Activated CD4-positive, alpha-beta T cell treated with anti-CD3 and anti-CD28 coated beads, Interleukin-2, amount 50 U/mL, for 16 hours (primary cell): ENCODE data around the gene CDH24.

Experiments
- DNase-seq: peaks from one replicate; pipeline ENCODE4 v3.0.0-alpha.2; 2020

The CDH24 gene

DNA sequence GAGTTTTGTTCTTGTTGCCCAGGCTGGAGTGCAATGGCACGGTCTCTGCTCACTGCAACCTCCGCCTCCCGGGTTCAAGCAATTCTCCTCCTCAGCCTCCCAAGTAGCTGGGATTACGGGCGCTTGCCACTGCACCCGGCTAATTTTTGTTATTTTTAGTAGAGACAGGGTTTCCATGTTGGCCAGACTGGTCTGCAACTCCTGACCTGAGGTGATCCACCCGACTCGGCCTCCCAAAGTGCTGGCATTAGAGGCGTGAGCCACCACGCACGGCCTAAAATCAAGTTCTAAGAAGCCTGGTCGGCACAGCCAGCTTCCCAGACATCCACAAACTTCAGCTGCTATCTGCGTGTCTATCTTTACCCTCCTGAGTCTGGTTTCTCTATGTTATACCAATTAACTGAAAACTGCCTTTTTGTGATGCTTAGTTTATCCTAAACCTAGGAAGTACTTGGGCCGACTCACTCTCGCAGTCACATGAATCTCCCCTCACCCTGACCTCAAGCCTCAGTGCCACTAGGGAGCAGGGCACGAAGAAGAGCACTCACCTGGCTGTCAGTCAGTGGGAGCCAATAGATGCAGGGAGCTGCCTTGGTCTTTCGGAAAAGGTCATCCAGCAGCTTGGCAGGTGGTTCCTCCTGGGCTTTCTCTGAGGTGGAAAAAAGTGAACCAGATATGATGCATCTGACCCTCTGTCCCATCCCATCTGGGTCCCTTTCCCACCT, 3.4 kb upstream of the CDH24 start:
- no peak for DNase-seq

DNA sequence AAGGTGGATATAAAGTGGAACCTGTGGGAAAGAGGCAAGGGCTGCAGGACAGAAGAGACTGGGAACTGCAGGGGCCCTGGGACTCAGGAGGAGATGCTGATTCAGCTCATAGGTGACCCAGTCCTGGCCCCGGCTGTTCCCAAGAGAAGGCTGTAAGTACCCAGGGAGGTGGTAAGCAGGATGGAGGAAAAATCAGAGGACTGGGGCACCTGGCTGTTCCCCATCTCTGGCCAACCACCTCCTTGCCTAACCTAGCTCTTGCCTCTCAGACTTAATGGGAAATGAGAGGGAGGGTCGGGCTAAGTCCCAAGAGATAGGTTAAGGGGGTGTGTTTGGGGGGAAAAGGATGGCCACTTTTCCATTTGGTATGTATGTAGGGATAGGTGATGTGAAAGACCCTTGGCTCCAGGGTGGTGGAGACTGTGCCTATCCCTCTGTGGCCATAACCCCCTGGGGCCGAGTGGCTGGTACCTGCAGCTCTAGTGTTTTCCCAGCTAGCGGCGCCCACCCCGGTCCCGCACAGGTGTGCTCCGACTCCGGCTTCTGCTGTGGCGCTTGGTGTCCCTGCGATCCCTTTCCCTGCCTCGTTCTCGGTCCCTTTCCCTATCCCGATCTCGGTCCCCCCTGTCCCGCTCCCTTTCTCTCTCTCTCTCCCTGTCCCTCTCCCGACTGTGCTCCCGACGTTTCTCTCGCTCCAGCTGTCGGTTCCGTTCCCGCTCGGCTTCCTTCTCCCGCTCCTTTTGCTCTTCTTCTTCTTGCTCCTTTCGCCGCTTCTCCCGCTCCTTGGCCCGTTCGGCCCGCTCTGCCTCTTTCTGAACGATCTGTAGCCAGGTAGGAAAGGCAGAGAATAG, 1.6 kb upstream of the CDH24 start:
- DNase-seq = no peak

DNA sequence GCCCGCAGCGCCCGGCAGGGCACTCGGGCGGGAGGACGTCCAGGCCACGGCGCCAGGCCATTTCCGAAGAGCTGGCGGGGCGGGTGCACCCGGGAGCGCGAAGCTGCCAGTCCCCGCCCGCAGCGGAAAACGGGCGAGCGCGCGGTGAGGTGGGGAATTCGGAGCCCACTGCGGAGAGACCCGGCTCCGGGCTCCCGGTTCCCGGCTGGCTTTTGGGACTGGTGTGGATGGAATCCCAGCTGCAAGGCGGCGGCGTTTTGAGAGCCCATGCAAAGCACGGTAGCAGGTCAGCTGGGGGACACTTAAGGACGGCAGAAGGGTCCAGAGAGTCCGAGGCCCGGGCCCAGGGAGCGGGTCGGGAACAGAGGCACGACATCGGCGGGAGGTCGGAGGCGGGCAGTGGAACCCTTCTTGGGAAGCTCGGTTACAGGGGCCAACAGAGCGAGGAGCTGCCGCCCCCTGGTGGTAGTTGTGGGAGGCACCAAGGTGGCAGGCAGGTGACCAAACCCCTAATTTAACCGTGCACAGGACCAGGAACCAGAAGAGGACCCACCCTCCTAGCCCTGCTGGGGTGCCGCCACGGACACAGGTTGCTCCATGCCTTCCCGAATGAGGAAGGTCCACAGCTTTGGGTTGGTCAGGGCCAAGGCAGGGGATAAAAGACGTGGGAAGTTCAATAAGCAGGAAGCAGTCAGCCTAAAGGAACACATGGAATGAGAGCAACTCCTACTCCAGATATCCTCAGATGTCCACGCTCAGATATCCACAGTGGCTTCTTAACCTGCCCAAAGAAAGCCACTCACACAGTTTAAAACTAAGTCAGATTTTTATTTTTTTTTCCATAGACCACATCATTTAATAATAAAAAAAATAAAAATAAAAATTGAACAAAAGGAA, 685 bp upstream of the CDH24 start:
- peak; percentile 88 for DNase-seq

DNA sequence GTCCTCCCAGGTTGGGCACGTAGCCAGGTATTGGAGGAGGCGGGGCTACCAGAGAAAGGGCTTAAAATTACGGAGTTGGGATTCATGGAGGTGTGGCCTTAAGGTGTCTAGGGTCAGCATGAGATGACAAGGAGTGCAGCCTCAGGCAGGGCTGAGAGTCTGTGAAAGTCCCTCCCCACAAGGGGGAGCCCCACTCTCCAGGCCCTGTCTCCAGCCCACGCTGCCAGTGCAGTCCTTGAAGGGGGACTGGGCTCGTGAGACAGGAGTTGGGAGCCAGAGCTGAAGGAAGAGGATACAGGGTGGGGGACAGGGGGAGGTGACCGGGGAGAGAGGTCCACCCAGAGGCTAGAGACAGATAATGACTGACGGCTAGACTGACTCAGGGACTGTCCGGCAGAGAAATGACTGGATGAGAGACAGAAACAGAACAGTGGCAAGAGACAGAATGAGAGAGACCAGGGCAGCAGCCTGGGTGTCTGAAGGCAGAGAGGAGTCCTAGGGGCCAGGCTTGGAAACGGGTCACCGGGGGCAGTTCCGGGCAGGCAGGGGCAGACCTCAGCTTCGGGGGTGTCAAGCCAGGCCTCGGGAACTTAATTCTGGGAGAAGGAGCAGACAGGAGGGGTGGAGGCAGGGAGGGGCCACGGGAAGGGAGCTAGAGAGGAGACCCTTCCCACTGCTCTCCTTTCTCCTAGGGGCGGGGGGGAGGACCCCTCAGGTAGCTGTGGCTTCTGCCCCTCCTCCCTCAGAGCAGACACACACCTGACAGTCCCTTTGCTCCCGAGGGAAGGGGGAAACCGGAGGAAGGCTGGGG, 970 bp downstream of the CDH24 start:
- peak; percentile 72 for DNase-seq

DNA sequence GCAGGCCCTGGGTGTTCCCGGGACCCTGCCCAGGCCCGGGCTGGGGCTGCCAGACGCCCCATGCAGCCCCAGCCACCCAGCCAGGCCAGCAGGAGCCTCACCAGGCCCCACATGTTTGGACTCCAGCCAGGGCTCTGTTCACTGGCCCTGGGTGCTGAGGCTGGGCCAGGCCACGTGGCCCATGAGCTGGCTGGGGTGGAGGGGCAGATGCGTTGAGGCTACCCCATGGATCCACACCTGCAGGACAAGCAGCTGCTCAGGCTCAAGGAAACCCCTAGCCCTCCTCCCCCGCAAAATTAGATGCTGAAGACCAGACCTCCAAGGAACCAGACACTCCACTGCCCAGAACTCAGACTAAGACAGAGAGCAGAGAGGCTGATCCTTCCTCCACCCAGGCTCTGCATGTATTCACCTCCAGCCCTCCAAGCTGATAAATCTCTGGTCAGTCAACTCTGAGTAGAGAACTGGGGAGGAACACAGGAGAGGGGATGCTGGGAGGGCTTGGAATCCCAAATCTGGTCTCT, 1.6 kb downstream of the CDH24 start:
- DNase-seq = no peak

DNA sequence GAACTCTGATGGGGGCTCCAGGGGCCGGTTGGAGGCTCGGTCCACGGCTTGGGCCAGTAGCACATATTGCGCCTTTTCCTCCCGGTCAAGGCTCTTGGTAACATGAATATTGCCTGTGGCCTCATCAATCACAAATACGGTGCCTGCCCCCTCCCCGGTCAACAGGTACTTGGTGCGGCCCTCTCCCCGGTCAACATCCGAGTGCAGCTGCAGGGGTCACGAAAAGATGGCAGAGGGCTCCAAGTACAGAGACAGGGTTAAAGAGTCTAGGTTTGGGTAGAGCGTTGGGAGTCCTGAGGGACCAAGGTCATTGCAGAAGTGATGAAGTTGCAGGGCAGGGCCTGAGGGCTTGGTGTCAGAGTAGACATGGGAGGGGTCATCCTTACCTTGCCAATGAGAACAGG, 2.2 kb downstream of the CDH24 start:
- DNase-seq = no peak

DNA sequence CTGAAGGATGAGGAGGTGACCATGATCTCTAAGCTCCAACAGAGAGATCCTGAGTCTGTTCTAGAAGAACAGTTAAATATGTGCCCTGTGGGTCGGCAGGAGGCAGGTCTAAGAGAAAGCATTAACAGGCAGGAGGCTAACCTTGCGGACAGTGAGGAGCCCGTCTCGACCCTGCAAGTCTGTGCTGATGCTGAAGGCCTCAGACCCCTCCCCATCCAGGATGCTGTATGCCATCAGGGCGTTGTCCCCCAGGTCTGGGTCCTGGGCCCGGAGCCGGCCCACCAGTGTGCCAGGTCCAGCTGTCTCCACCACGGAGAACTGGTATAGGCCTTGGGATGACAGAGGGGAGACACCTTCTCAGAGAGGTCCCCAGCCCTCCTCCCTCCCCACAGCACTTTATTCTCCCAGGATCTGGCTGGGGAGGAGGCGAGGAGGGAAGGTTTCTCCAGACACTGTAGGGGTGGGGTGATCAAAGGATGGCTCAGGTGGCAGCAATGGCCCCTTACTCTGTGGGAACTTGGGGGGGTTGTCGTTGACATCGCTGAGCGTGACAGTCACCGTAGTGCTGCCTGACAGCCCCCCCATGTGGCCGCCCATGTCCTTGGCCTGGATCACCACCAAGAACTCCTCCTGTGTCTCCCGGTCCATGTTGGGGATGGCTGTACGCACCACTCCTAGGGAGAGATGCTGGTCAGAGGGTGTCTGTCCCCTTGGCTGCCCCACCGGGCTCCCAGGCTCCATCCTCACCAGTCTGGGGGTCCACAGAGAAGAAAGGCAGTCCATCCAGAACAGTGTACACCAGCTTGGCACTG, 3.1 kb downstream of the CDH24 start:
- no peak for DNase-seq

DNA sequence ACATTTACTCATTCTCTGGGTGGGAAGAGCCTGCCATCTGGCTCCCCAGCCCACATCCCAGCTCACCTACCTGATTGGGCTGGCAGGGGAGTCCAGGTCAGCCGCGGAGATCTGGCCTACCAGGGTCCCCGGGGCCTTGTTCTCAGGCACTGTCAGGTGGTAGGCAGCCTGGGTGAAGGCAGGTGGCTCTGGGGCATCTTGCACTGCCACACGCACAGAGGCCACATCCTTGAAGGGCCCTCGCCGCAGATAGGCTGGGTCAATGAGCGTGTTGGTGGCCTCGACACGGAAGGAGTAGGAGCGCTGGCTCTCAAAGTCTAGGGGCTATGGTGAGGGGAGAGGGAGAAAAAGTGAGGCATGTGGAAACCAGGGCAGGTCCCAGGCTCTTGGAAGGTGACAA, 3.9 kb downstream of the CDH24 start:
- no peak for DNase-seq

DNA sequence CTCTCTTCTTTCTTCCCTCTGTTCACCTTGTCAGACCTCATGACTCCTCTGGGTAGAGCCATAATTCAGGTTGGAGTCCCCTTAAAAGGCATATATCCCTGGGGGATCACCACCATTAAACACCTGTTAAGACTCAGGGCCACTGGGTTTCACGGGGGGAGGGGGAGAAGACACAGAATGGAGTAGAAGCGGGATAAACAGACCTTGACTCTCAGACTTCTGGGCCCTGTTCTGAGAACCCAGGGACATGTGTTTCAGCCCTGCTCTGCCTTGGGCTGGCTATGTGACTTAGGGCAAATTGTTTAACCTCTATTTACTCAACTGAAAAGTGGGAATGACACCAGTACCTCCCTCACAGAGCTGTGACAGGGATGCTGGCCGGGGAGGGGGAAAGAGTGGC, 4.6 kb downstream of the CDH24 start:
- DNase-seq = no peak

DNA sequence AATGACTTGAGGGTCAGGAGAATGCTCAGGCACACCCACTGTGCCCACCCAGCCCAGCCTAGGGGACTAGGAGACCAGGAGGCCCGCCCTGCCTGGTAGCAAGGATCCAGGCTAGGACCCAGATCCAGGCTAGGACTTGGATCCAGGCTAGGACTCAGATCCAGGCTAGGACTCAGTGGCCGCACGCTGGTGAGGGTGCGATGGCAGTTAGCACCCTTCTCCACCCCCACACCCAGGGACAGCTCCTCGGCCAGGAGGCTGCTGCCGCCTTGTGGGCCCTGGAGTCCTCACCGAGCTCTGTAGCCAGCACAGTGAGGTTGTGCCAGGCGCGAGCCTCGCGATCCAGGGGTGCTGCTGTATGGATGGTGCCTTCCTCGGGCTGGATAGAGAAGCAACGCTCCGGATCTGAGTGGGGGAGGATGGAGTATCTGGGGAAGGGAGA, 5.1 kb downstream of the CDH24 start:
- no peak for DNase-seq

DNA sequence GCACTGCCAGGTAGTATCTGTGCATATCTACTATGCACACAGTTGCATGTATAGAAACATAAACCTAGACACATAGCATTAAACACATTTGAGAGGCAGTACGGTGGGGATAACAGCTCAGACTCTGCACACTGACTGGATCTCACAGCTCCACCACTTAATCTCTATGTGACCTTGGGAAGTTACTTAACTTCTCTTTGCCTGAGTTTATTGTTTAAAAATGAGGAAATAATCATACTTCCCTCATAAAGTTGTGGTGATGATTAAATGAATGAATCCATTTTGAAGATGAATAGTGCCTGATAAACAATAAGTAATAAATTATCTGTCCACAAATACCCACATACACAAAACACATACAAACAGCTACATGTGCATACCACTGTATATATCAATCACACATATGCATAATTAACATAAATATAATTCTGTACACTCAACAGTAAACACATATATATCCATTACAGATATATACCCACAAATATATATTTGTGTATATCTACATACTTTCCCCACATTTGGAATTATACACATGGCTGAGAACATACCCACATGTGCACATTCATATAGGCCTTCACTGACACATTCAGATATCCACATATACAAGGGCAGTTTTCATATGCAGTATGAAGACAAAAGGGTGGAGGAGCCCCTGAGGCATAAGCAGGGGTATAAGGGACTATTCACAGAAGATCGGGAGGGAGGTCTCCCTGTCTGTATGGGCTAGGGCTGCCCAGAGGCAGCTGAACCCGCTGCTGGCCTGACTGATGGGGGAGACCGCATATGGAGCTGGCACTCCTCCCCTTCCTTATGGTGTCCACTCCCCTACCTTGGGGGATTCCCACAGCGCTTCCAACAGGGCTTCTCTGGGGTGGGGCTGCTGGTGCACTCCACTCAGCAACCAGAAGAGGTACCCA, 5.9 kb downstream of the CDH24 start:
- DNase-seq = no peak

DNA sequence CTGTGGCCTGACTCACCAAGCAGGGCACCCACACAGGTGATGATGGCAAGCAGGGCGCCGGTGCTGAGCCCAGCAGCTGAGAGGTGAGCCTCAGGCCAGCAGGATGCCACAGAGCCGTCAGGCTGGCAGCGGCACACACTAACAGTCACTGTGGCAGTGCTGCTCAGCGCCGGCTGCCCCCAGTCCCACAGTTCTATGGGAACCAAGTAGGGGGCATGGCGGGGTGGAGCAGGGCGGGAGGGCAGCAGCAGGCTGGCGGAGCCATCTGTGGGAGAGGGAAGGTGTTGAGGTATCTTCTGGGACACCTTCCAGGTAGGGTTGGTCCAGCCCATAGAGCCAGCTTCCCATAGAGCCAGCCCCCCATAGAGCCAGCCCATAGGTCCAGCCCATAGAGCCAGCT, 8.3 kb downstream of the CDH24 start:
- no peak for DNase-seq

DNA sequence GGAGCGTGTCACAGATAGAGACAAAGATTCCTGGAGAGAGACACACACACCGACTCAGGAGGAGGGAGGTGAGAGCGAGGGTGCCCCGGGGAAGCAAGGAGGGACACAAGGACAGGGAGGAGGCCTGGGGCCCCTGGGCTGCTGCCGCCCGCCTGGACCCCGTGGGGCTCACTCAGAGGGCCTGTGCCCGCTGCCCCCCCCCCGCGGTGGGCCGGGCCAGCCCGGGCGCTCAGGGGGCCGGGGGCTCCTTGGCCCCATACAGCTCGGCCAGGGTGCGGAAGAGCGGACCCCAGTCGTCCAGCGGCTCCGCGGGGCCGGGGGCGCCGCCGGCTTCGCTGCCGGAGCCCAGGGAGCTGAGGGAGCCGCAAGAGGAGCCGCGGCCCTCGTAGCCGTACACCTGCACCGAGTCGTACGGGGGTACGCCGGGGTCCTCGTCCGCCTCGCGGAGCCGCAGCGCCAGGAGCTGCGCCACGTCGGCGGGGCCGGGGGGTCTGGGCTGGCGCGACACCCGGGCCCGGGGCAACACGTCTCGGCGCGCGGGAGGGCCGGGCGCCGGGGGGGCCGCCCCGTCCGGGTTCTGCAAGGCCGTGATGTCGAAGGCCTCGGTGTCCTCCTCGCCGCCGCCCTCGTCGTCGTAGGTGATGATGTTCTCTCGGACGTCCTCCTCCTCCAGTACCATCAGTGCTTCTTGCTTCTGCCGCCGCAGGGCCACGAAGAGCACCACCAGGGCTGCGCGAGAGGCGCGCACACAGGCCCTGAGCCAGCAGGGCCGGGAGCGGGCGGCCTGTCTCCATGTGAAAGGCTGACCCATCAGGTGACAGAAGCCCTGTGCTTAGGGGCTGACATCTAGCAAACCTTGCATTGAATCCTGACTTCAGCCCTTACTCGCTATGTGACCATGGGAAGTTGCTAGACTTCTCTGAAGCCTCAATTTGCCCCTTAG, 9.3 kb downstream of the CDH24 start:
- DNase-seq = no peak

DNA sequence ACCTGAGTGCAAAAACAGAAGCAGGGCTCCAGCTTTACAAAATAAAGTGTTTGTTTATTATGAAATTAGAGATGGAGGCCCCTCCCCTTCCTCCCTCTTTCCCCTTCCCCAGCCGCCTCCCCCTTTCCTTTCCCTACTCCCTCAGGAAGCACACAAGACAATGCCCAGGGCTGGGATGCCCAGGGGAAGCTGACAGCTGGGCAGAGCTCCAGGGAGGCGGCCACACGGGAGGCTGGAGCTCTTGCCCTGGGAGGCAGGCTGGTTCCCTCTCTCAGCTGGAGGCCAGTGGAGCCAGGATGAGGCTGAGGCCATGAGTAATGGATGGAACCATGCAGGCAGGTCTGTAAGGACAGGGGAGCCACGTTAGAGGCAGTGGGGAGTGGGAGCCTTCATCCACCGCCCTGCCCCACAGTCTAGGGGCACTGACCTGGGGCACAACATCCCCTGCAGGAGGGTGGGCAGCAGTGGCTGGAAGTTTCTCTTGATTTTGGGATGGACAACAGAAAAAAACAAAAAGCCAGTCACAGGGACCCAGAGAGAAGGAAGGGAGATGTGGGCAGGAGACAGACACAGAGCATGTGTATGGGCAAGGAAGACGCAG, 10.2 kb downstream of the CDH24 start:
- no peak for DNase-seq

DNA sequence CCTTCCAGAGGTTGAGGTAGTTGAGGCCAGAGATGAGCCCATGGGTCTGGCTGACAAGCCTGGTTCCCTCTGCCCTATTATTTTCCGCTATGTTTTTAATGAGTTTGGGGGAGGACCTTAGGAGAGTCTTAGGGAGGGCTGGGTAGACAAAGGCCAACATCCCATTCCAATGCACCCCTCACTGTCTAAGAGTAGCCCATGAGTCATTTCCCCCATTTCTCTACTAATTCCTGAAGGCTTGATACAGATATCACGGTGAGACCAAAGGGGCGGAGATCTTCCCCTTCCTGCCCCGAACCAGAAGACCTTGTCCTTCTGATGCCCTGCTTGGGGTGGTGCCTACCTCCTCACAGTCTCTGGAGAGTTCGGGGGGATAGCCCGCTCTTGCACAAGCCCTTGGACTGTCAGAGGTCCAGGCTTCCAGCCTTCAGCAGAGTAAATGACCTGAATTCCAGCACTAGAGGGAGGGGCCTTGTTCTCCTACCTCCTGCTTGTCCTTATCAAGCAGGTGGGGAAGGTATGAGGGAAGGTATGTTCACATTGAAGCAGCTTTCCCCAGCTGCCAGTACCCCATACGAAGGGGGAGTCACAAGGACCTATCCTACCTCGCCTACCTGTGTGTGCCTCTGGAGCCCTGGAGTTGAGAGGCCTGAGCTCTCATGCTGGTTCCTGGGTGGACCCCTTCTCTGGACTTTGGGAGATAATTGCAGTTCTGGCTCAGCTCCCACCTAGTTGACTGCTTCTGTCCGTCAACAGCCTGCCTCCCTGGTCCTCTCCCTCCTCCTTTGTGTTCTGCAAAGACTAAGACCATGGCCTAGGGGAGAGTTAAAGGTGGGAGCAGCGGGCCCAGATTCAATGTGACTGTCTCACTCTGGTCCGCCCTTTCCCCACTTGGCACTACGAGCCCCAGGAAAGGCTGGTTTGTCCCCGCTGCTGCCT, 11.6 kb downstream of the CDH24 start:
- no peak for DNase-seq

DNA sequence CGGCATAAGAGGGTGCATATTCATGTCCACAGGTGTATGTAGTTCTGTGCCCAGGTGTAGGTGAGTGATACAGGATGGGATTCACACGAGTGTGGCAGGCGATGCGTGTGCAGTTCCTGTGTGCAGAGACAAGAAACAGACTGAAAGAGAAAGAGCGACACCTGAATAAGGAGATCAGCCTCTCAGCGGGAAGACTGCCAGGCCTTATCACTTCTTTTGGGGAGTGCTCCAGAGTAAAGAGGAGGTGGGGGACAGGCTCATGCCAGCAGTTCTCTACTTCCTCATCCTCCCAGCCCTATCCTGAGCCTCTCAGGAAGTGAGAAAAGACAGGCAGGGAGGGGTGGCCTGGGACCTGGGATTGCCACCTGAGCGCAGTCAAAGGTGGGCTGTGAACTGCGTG, 12.5 kb downstream of the CDH24 start:
- DNase-seq = no peak

DNA sequence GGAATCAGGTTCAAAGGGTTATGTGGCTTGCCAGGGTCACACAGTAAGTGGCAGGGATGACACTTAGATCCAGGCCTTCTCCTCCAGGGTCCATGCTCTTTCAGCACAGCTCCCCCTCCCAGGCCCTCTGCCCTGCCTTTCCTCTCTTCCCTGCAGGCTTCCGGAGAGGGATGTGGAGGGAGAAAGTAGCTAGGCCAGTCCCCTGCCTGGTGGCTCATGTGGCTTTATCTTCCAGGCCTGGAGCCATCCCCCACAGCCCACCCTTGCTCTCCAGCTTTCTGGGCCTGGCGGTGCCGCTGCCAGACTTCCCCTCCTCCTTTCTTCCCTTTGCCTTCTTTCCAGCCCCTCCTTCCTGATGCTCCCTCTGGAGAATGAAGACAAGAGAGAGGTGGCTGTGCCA, 13.6 kb downstream of the CDH24 start:
- DNase-seq = no peak
